Measurements from ENCODE around the gene ZNF106.

ZNF106 gene

DNA sequence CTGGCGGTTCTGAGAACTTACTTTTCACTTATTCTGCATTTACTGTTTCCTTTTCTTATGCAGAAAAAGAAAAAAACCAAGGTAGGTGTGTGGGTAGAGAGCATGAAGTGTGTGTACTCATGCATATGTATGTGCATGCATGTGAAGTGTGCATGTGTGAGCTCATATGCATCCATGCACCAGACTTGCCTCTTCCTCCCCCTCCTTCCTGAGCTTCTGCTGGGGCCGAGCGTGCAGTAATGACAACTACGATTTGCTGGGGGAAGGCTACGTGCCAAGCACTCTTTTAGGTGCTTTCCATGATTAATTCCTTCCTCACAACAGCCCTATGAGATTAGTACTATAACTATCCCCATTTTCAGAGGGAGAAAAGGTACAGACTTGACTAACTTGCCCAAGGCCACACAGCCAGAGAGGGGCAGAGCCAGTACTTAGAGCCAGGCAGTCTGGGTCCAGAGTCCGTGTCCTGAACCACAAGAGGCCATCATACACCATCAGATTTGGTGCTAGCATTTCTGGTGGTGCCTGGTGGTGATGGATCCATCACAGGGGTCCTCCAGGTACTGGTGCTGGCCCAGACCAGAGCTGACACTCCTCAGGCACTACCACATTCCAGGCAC, 85.0 kb downstream of the ZNF106 start:
- DNase-seq (ENCODE audit: low read depth): no peak

DNA sequence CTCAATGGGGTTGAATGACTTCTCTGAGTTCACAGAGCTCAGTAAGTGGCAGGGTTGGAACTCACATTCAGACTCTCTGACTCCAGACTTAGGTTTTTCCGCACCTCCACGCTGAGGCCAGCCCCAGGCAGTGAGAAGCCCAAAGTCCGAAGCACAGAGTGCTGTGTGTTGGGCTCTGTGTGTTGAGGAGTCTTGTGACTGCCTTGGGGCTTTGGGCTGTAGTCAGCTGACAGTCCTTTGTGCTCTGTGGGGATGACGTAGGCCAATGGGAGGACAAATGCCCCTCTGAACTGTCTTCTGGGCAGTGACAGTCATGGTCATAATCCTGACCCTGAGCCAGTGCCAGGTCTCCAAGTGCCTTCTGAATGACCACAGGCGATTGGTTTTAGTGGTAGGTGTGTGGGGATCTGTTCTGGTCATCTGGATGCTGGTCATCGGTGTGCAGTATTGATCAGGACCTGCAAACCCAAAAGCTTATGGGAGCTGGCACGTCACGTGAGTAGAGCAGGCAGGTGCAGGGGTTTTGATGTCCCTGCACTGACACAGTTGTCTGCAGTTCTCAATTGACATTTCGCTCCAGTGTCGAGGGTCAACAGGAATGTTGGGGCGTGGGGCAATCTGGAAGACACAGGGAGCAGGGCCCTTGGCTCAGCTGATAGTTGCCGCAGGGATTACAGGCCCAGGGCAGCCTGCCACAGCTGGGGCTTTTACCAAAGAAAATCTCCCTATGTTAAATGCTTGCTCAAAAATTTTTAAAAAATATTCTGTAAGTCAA, 86.3 kb downstream of the ZNF106 start:
- DNase-seq (ENCODE audit: low read depth): no peak

DNA sequence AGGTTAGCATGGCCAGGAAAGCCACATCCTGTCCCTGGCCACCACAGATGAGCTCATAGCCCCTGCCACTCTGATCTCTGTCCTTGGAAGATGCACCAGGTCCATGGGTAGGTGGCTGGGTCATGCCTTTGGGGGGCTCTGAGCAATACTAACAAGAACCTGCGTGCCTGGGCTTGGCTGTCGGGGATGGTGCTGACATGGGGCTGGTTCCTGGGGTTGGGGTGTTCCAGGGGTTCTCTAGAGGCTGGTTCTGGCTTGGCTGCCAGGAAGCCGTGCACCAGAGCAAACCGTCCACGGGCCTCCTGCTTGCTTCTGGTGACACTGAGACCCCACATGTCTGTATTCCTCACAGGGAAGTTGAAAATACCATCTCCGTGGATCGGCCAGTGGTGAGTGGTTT, 87.6 kb downstream of the ZNF106 start:
- no peak for DNase-seq (ENCODE audit: low read depth)

DNA sequence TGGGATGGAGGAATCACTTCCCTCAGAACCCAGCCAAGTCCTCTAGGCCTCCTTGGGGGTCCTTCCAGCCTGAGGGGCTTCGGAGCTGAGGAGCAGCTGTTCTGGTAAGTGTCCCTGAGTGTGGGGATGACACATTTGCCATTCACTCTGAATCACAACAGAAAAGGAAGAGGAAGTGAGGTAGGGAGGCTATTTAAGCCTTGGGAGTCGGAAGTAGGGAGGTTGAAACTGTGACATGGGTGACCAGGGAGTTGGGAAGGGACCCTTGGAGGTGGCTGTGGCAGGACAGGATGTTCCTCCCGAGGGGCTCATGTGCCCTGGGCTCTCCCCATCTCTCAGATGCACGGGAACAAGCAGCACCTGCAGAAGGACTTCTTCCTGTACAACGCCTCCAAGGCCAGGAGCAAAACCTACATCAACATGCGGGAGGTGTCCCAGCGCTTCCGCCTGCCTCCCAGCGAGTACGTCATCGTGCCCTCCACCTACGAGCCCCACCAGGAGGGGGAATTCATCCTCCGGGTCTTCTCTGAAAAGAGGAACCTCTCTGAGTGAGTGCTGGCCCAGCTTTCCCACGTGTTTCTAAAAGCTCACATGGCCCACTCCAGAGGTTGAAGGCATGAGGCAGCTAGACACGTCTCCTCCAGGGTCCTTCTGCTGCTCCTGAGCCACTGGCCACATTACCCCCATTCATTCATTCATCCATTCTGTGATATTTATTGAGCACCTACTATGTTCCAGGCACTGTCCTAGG, 88.3 kb downstream of the ZNF106 start:
- DNase-seq (ENCODE audit: low read depth): no peak

DNA sequence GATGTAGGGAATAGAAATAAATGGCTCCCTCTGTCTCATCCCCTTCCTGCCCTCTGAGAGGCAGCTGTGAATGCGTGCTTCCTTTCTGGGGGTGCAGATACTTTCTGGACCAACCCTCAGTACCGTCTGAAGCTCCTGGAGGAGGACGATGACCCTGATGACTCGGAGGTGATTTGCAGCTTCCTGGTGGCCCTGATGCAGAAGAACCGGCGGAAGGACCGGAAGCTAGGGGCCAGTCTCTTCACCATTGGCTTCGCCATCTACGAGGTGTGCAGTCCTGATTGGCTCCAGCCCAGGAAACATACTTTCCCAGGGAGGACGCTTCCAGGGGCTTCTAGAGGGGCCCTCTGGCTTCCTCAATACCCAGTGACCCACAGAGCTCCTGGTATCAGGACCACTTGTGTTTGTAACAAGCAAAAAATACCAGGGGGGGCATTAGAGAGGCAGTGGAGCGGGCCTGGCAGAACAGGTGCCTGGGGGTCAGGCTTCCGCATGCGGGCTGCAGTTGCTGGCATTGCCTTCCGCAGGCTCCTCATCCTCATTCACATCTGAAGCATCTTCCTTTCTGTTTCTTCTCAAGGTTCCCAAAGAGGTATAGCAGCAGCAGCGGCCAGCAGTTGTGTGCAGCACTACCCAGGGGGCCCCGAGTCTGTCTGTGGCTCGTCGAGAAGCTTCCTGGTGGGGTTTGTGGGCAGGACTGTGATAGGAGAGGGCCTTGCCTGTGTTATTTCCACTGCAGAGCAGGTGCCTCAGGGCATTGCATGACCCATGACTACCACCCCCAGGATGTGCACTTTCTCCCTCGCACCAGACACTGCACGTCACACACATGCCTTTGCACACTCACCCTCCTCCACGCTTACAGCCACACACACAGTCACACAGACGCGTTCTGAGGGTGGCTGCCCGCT, 89.1 kb downstream of the ZNF106 start:
- DNase-seq (ENCODE audit: low read depth): no peak

DNA sequence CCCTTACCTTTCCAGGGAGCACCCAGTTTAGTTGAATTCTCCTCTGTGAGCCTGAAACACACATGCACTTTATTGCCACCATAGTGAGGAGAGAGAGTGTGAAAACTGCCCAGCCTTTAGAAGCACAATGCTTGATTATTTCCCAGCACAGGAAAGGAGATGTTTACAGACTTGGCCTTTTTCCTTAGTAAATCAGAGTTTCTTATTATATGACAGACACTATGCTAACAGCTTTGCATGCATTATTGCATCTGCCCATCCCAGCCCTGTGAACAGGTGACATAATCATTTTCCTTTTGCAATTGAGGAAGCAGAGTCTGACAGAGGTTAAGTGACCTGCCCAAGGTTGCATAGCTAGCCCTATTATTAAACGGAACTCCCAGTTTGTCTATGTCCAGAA, 95.1 kb downstream of the ZNF106 start:
- DNase-seq (ENCODE audit: low read depth): no peak

DNA sequence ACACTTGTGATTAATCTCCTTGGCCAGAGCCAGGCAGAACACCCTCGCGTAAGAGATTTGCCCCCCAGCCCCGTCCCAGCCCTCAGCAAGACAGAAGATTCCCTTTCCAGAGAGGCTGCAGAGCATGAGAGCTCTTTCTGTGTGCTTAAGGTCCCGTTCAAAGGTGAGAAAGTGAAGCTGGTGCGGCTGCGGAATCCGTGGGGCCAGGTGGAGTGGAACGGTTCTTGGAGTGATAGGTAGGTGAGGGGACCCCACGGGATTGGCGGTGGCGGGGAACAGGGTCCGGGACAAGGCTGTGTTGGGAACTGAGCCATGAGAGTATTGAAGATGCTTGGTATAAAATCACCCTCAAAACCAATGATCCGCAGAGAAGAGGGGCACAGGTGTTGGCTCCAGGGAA, 96.8 kb downstream of the ZNF106 start:
- no peak for DNase-seq (ENCODE audit: low read depth)

DNA sequence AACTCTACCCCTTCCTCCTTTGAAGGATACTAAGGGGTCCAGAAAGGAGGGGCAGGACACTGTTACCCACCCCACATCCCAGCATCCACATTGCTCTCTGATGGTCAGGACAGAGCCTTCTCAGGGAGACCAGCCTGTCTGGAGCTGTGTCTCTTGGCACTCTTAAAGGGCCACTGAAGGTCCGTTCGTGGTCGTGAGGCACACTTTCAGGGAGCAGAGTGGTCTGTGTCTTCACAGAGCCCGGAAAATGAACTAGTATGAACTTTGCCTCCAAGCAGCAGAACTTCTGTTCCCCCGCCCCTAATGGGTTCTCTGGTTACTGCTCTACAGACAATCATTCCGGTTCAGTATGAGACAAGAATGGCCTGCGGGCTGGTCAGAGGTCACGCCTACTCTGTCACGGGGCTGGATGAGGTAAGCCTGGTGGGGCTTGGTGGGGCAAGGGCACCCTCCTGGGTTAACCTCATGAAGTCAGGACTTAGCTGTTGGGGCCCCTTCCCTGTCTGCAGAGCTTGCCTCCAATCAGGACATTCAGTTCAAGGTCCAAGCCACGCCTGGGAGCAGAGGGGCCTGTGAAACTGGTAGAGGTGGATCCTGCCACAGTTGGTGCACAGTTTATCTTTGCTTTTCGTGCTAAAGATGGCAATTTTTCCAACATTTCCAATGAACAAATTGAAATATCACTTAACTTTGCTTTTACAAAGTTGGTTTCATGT, 98.5 kb downstream of the ZNF106 start:
- DNase-seq (ENCODE audit: low read depth): no peak

DNA sequence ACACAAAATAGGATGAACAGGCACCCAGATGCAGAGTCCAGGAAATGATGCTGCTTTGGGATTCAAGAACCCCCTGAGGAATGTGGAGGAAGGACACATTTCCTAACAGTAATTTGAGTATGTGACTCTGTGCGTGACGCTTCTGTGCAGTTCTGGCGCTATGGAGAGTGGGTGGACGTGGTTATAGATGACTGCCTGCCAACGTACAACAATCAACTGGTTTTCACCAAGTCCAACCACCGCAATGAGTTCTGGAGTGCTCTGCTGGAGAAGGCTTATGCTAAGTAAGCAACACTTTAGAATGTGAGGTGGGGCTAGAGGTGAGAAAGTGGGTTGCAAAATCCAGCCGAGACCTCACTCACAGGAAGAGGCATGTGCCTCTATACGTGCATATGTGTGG, 103.3 kb downstream of the ZNF106 start:
- no peak for DNase-seq (ENCODE audit: low read depth)

DNA sequence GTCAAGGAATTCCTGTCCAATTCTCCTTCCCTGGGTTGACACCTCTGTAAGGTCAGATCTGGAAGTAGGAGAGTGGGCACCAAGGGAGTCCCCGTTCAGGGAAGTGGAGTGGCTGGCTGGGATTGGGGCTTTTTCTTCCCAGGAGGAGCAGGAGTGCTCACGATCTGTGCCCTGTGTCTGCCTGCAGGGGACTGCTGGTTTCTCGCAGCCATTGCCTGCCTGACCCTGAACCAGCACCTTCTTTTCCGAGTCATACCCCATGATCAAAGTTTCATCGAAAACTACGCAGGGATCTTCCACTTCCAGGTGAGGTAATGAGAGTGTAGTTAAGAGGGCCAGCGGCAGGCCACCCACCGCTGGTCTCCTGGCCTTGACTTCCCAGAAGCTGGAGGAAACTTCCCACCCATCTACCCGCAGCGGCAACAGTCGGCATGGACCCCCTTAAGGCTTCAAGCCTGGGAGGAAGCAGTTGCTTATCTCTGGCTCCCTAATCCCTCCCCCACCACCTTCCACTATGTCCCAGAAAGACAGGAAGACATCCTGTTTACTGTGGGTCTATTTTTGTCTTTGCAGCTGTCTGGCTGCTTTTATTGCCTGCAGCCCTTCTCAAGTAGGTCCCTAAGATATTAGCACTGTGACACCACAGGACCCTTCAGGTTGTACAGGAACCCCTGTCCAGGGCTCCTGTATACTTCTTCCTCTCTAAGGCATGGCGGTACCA, 104.8 kb downstream of the ZNF106 start:
- DNase-seq (ENCODE audit: low read depth): no peak

DNA sequence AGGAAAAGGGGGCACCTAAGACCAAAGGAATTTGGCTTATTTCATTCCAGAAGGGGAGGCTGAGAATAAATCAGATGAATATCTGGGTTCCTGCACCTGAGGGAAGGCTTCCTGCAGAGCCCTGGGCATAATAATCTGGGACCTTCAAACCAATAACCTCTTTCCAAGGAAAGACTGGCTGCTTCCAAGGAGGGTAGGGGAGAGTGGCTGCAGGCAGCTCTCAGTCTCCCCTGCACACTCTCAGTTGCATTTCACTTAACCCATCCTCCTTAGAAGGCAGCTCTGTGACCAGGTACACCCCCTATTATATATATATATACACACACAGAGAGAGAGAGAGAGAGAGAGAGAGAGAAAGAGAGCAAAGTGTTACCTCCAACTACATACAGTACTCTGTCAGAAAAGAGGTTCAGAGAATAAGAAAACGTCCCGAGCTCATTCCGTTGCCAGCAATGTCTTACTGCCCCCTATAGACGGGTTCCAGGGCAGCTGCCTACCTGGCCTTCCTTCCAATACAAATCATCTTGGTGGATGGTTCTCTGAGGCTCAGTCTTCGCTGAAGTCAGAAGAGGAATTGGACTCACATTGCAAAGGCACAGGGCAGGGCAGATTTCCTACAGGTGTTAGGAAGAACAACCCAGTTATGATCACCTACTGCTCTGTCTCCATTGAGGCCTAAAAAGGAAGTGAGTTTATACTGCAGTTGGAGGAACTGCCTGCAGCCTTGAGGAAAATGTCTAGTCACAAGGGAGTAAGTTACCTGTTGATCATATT, 105.5 kb downstream of the ZNF106 start:
- no peak for DNase-seq (ENCODE audit: low read depth)

DNA sequence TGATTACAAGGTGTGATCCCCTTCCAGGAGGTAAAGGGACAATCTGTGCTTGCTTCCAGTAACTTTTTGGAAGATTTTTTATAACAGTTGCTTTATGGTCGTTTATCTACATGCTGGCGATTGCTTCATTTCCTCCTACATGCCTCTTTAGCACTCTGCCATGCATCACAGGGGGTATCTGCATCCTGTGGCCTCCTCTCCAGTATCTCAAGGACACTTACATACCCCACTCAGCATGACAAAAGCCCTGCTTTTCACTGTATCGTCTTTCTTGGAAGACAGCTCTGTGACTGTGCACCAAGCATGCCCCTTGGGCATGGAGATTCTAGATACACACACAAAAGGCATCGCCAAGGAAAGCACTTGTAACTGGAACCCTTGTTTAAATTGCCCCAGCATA, 106.3 kb downstream of the ZNF106 start:
- DNase-seq (ENCODE audit: low read depth): no peak

DNA sequence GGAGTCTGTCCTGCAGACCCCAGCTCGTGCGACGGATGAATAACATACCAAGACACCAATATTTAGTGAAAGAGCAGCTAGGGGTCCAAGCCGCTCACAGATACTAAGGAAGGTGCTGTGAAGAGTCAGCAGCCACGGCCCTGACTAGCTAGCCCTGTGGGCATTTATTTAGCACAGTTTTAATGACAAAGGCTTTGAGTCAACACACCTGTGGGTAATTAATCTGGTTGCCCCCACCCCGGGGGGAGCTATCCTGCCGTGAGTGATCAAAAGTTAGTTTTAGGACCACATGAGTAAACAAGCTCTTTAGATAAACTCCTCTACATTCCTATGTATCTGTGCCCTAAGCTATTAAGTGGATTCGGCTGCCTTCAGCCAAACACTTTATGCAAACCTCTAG, 112.9 kb downstream of the ZNF106 start:
- DNase-seq (ENCODE audit: low read depth): no peak

DNA sequence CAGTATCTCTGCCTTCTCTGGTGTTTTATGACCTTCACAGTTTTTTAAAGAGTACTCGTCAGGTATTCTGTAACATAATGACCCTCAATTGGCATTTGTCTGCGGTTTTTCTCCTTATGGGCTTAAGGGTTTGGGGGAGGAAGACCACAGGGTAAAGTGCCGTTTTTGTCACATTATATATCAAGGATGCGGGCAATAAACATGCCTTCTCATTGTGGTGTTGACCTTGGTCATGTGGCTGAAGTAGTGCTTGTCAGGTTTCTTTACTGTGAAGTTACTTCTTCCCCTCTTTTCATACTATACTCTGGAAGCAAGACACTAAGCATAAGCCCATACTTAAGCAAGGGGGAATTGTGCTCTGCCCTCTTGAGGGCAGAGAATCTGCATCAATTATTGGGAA, 115.0 kb downstream of the ZNF106 start:
- DNase-seq (ENCODE audit: low read depth): no peak

DNA sequence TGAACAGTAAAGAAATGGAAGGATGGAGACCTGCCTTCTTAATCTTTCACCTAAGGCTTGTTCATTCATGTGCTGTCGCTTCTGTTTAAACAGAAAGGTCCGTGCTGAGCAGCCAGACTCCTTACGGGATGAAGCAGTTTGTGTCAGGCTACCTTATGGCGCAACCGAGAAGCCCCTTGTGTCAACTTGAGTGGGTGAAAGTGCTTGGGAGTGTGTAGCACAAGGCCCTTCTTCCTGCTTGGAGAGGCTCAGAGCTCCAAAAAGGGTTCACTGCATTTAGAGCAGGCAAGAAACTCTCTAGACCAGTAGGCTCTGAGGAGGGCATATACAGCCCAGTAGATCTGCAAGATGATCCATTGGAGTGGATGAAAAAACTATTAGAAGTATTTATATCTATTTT, 115.7 kb downstream of the ZNF106 start:
- DNase-seq (ENCODE audit: low read depth): no peak

DNA sequence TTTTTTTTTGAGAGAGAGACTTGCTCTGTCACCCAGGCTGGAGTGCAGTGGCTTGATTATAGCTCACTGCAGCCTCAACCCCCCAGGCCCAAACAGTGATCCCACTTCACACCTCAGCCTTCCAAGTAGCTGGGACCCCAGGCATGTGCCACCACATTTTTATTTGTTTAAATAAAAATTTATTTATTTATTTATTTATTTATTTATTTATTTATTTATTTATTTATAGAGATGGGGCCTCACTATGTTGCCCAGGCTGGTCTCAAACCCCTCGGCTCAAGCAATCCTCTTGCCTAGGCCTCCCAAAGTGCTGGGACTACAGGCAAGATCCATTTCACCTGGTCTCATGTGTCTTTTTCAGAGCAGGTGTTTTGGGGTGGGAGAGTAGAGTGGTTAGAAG, 116.1 kb downstream of the ZNF106 start:
- no peak for DNase-seq (ENCODE audit: low read depth)

DNA sequence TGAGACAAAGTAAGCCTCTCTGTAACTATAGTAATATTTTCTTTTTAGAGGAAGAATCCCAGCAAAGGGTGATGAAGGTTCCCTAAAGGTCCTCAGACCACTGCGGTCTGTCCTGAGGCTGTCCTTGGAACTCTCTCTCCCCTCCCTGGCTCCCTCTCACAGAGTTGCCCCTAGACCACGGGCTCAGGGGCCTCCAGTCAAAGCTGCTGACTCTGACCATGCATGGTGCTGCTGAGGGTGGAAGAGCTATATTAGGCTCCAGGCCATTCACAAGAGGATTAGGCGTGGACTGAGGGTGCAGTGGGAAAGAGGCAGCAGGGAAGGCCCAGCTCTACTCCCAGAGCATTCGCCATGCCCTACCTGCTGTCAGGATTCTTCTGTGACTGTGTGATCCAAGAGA, 117.0 kb downstream of the ZNF106 start:
- DNase-seq (ENCODE audit: low read depth): no peak

DNA sequence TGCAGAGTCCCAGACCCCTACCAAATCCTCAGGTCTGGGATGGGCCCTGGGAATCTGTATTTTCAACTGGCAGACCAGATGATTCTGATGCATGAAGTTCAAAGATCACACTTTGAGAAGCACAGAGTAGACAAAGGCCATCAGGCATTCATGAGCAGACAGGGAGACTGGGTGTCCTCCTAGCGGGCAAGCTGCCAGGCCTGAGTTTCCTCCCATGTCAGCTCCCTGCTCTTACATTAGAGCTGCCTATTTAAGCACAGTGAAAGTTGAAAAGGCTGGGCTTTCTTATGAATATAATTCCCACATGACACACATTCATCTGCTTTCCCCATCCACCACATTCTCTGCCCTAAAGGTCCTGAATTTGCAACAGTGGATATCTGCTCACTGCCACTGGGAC, 117.7 kb downstream of the ZNF106 start:
- DNase-seq (ENCODE audit: low read depth): no peak

DNA sequence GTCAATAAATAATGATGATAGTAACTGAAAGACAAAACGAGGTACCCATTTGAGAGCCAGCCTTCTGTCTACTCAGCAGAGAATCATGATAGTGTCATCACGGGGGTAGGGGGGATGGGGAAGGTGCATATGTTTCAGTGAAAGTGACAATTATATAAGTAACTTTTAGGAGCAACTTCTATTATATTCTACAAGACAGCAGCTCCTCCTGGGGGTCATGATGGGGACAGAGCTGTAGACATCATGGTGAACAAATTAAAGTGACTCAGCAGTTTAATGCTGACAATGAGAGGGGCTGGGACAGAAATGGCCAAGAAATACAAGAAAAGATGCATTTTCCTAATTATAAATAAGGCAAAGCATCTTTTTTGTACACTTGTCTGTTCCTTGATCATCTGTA, 119.8 kb downstream of the ZNF106 start:
- DNase-seq (ENCODE audit: low read depth): no peak

DNA sequence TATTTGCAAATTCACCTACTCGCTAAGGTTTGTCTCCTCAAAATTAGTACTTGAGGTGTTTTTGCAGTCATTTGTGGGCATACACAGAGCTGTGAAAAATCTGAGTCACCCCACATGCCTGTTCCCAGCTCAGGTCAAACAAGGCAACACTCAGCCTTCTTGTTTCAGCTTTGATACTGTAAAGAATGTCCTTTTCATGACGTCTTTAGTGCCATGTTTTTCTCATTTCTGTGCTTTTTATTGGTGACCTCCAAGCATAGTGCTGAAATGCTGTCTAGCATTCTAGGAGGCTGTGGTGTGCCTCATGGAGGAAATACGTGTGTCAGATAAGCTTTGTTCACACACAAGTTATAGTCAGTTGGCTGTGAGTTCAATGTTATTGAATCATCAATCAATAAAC, 122.8 kb downstream of the ZNF106 start:
- no peak for DNase-seq (ENCODE audit: low read depth)
